Neural cell (in vitro differentiated cells): ENCODE measurements around the gene AFF3. TPM values are rescaled to one million over a fixed set of nuclear protein-coding genes. Genes with fewer than 3 reads are reported as not detected.

Source experiments
- H2AFZ ChIP-seq: fragments of 200-600, 300-800 bp; sonication (generic), shearing (Covaris generic); 2 replicates; pipeline ENCODE4 v1.6.0; 2014; ENCODE audit warnings: low read depth, mild to moderate bottlenecking, antibody characterized with exemption, low read length, moderate library complexity
- H3F3A ChIP-seq: fragments of 200-600 bp; shearing (Covaris generic); 2 replicates; pipeline ENCODE4 v1.6.1; 2016; ENCODE audit warnings: mild to moderate bottlenecking, moderate library complexity, mixed read lengths, antibody characterized with exemption, low read length; ENCODE audit not compliant: insufficient read depth, poor library complexity, severe bottlenecking
- H3K27ac ChIP-seq: fragments of 200-600, 300-800 bp; sonication (generic), shearing (Covaris generic); 2 replicates; pipeline ENCODE4 v1.5.1; 2014; ENCODE audit warnings: mild to moderate bottlenecking, low read length, moderate library complexity
- H3K27me3 ChIP-seq: fragments of 300-800, 200-600 bp; sonication (generic), shearing (Covaris generic); 2 replicates; pipeline ENCODE4 v1.6.0; 2014; ENCODE audit warnings: mild to moderate bottlenecking, low read depth, low read length, moderate library complexity; ENCODE audit not compliant: insufficient read depth
- H3K36me3 ChIP-seq: fragments of 300-800, 200-600 bp; sonication (generic), shearing (Covaris generic); 2 replicates; pipeline ENCODE4 v1.5.1; 2014; ENCODE audit warnings: mild to moderate bottlenecking, antibody characterized with exemption, low read length, moderate library complexity; ENCODE audit not compliant: insufficient read depth
- H3K4me2 ChIP-seq: fragments of 300-800, 200-600 bp; sonication (generic), shearing (Covaris generic); 2 replicates; pipeline ENCODE4 v1.6.0; 2014; ENCODE audit warnings: mild to moderate bottlenecking, low read length
- H3K4me3 ChIP-seq: fragments of 300-800, 200-600 bp; sonication (generic), shearing (Covaris generic); 2 replicates; pipeline ENCODE4 v1.5.1; 2014; ENCODE audit warnings: mild to moderate bottlenecking, low read length, moderate library complexity
- H3K79me2 ChIP-seq: fragments of 200-600 bp; shearing (Covaris generic); replicated peaks from 2 replicates; pipeline ENCODE4 v1.6.0; 2014; ENCODE audit warnings: mild to moderate bottlenecking, low read length, moderate library complexity; ENCODE audit not compliant: insufficient read depth
- H3K9ac ChIP-seq: fragments of 300-800, 200-600 bp; sonication (generic), shearing (Covaris generic); 2 replicates; pipeline ENCODE4 v1.6.1; 2016; ENCODE audit warnings: mild to moderate bottlenecking, low read length, mixed read lengths
- H3K9me2 ChIP-seq: fragments of 200-600 bp; shearing (Covaris generic); 2 replicates; pipeline ENCODE4 v1.6.1; 2016; ENCODE audit warnings: mild to moderate bottlenecking, low read length, mixed read lengths; ENCODE audit not compliant: insufficient read depth
- H3K9me3 ChIP-seq: fragments of 200-600, 300-800 bp; sonication (generic), shearing (Covaris generic); 2 replicates; pipeline ENCODE4 v1.6.1; 2016; ENCODE audit warnings: mild to moderate bottlenecking, mixed run types, low read length, moderate library complexity, mixed read lengths
- H4K20me1 ChIP-seq: fragments of 200-600 bp; shearing (Covaris generic); 2 replicates; pipeline ENCODE4 v1.6.1; 2016; ENCODE audit warnings: mild to moderate bottlenecking, mixed run types; ENCODE audit not compliant: insufficient read depth
- EP300 ChIP-seq: fragments of 450-650 bp; conservative IDR thresholded peaks from 2 replicates; pipeline ENCODE4 v1.6.1; 2014; ENCODE audit warnings: antibody characterized with exemption, mild to moderate bottlenecking, moderate library complexity; ENCODE audit not compliant: poor library complexity, severe bottlenecking
- EZH2 ChIP-seq: fragments of 200-600, 300-800 bp; shearing (Covaris generic), sonication (generic); IDR thresholded peaks from 2 replicates; pipeline ENCODE4 v1.6.1; 2014; ENCODE audit warnings: antibody characterized with exemption, low read length, borderline replicate concordance, mild to moderate bottlenecking; ENCODE audit not compliant: insufficient read depth, poor library complexity, severe bottlenecking
- MXI1 ChIP-seq: fragments of 450-650 bp; conservative IDR thresholded peaks from 2 replicates; pipeline ENCODE4 v1.6.1; 2014; ENCODE audit warnings: antibody characterized with exemption, mild to moderate bottlenecking; ENCODE audit not compliant: poor library complexity, severe bottlenecking
- POLR2AphosphoS5 ChIP-seq: IDR thresholded peaks from 2 replicates; pipeline ENCODE4 v1.6.1; 2012
- RAD21 ChIP-seq: fragments of 450-650 bp; conservative IDR thresholded peaks from 2 replicates; pipeline ENCODE4 v1.6.1; 2014; ENCODE audit warnings: antibody characterized with exemption, mild to moderate bottlenecking, moderate library complexity
- REST ChIP-seq: IDR thresholded peaks from 2 replicates; pipeline ENCODE4 v1.6.1; 2012; ENCODE audit warnings: borderline replicate concordance
- SMC3 ChIP-seq: fragments of 450-650 bp; conservative IDR thresholded peaks from 2 replicates; pipeline ENCODE4 v1.6.1; 2014; ENCODE audit warnings: antibody characterized with exemption, mild to moderate bottlenecking, moderate library complexity; ENCODE audit not compliant: poor library complexity
- TAF1 ChIP-seq: IDR thresholded peaks from 2 replicates; pipeline ENCODE4 v1.6.1; 2012; ENCODE audit warnings: low read depth
- polyA plus RNA-seq: library from polyadenylated mRNA; depleted of rRNA; stranded (reverse); fragments of >200 nt; gene quantifications from 2 replicates; pipeline ENCODE4 v1.2.3, GENCODE V29; 2014
- TF ChIP-seq, protein P1 (sequence below): fragments of 450-650 bp; IDR thresholded peaks from 2 replicates; pipeline ENCODE4 v1.5.1; 2014; ENCODE audit warnings: antibody characterized with exemption, mild to moderate bottlenecking, moderate library complexity; ENCODE audit not compliant: poor library complexity, severe bottlenecking

AFF3 gene
- polyA plus RNA-seq, 1 donor from 2014 or later: 5.1 TPM

DNA sequence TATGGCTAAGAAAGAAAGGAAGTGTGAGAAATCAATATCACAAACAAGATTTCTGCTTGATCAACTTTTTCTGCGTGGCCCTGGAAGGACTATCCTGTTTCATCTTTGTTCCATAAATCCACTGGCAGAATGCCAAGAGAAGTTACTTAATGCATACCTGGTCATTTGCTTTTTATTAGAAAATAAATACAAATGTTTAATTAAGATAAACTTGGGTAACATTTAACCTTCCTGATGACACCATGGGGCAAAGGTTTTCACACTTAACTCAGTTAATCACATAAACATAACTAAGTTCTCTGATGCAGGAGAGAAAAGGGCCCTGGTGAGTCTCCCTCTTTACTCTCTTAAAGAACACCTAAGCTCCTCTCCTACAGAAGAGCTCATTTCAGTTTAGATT, 203.3 kb downstream of the AFF3 start:
- Histone ChIP-seq H3K36me3 (no peaks in the 10 kb centered on the region), H3K27ac (no peak overlapping the region), H3K4me2 (no peak overlapping the region), H3K27me3 (no peaks in the 10 kb centered on the region), H4K20me1 (no peaks in the 10 kb centered on the region), H3K79me2 (no peaks in the 10 kb centered on the region), H3K9me3 (no peaks in the 10 kb centered on the region), H3K4me3 (no peak overlapping the region), H3F3A (no peaks in the 10 kb centered on the region), H3K9ac (no peak overlapping the region), H3K9me2 (no peaks in the 10 kb centered on the region), H2AFZ (no peak overlapping the region)
- TF ChIP-seq EZH2 (no peak), SMC3 (no peak), RAD21 (no peak), POLR2AphosphoS5 (no peak), REST (no peak), TAF1 (no peak)
- TF ChIP-seq, protein P1, sequence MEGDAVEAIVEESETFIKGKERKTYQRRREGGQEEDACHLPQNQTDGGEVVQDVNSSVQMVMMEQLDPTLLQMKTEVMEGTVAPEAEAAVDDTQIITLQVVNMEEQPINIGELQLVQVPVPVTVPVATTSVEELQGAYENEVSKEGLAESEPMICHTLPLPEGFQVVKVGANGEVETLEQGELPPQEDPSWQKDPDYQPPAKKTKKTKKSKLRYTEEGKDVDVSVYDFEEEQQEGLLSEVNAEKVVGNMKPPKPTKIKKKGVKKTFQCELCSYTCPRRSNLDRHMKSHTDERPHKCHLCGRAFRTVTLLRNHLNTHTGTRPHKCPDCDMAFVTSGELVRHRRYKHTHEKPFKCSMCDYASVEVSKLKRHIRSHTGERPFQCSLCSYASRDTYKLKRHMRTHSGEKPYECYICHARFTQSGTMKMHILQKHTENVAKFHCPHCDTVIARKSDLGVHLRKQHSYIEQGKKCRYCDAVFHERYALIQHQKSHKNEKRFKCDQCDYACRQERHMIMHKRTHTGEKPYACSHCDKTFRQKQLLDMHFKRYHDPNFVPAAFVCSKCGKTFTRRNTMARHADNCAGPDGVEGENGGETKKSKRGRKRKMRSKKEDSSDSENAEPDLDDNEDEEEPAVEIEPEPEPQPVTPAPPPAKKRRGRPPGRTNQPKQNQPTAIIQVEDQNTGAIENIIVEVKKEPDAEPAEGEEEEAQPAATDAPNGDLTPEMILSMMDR: no peak

GRCh38 chr2:99938250-99938649, 204.1 kb downstream of the AFF3 start:
- H3K9me2 ChIP-seq: no peaks in the 10 kb centered on the region
- no peaks in the 10 kb centered on the region for H3K27me3 ChIP-seq
- no peaks in the 10 kb centered on the region for H3K9me3 ChIP-seq
- no peak overlapping the region for H2AFZ ChIP-seq
- H3K4me3 ChIP-seq: no peak overlapping the region
- H3K36me3 ChIP-seq: no peaks in the 10 kb centered on the region
- H3F3A ChIP-seq: no peaks in the 10 kb centered on the region
- H3K4me2 ChIP-seq: no peak overlapping the region
- no peak overlapping the region for H3K9ac ChIP-seq
- TF ChIP-seq, protein P1: no peak
- no peak for TF ChIP-seq MXI1
- TF ChIP-seq REST: no peak
- TF ChIP-seq TAF1: no peak
- no peak for TF ChIP-seq SMC3
- TF ChIP-seq EP300: no peak
- TF ChIP-seq RAD21: no peak
- no peak for TF ChIP-seq EZH2
- TF ChIP-seq POLR2AphosphoS5: no peak
- no peak overlapping the region for H3K27ac ChIP-seq
- no peaks in the 10 kb centered on the region for H3K79me2 ChIP-seq
- H4K20me1 ChIP-seq: no peaks in the 10 kb centered on the region
